OCI-LY7 (cell line): Measurements from ENCODE around the gene RBP3. TPM values are rescaled to one million over a fixed set of nuclear protein-coding genes. Genes with fewer than 3 reads are reported as not detected.
A peak's percentile ranks its signal among the peaks of the same experiment; 100 is the strongest.

Experiments
- BruUV-seq: library from RNA; stranded (reverse); fragments of 400-500 nt; replicated peaks from 2 replicates; lab custom pipeline; 2021; lab: Mats Ljungman, UMichigan
- CTCF ChIA-PET: fragments of 300-600 bp; sonication (Branson Sonifier 250); formaldehyde crosslinking; loops from one replicate; lab custom pipeline; 2022; ENCODE audit warnings: antibody characterized with exemption; ENCODE audit not compliant: unreplicated experiment; lab: Charles Lee
- POLR2A ChIA-PET: fragments of 300-600 bp; sonication (Branson Sonifier 250); formaldehyde crosslinking; loops from one replicate; lab custom pipeline; 2022; ENCODE audit warnings: antibody characterized with exemption; lab: Charles Lee
- DNase-seq: peaks from one replicate; pipeline ENCODE4 v3.0.0-alpha.2; 2015; ENCODE audit warnings: low spot score
- H2AFZ ChIP-seq: fragments of 200-600 bp; sonication (generic), shearing (Covaris generic); 2 replicates; pipeline ENCODE4 v1.6.1; 2014; ENCODE audit warnings: mild to moderate bottlenecking, antibody characterized with exemption, low read length, moderate library complexity
- H3K27ac ChIP-seq: fragments of 200-600 bp; sonication (generic); 2 replicates; pipeline ENCODE4 v1.5.1; 2014; ENCODE audit warnings: mixed run types, low read depth, mild to moderate bottlenecking, moderate library complexity, low read length, inconsistent platforms; ENCODE audit not compliant: poor library complexity, severe bottlenecking
- H3K36me3 ChIP-seq: fragments of 200-600 bp; sonication (generic); 2 replicates; pipeline ENCODE4 v1.6.1; 2014; ENCODE audit warnings: mild to moderate bottlenecking, antibody characterized with exemption, low read length, moderate library complexity, mixed read lengths; ENCODE audit not compliant: insufficient read depth
- H3K4me1 ChIP-seq: fragments of 200-600 bp; sonication (generic); 2 replicates; pipeline ENCODE4 v1.5.1; 2014; ENCODE audit warnings: mild to moderate bottlenecking, low read length; ENCODE audit not compliant: insufficient read depth, poor library complexity, severe bottlenecking
- H3K4me2 ChIP-seq: fragments of 200-600 bp; sonication (generic); 2 replicates; pipeline ENCODE4 v1.6.1; 2014; ENCODE audit warnings: mild to moderate bottlenecking, low read length
- H3K4me3 ChIP-seq: fragments of 200-600 bp; sonication (generic); 2 replicates; pipeline ENCODE4 v1.5.1; 2014; ENCODE audit warnings: mild to moderate bottlenecking, low read depth, low read length; ENCODE audit not compliant: poor library complexity, severe bottlenecking
- H3K79me2 ChIP-seq: fragments of 200-600 bp; sonication (generic); 2 replicates; pipeline ENCODE4 v1.6.1; 2016; ENCODE audit warnings: low read depth, mild to moderate bottlenecking, low read length, moderate library complexity, mixed read lengths; ENCODE audit not compliant: insufficient read depth
- H3K9me2 ChIP-seq: fragments of 200-600 bp; sonication (generic); 2 replicates; pipeline ENCODE4 v1.6.1; 2016; ENCODE audit warnings: mild to moderate bottlenecking, low read length, mixed read lengths; ENCODE audit not compliant: insufficient read depth
- H3K9me3 ChIP-seq: fragments of 200-600 bp; sonication (generic); 2 replicates; pipeline ENCODE4 v1.6.1; 2014; ENCODE audit warnings: mild to moderate bottlenecking, mixed run types, low read length, mixed read lengths
- H4K20me1 ChIP-seq: fragments of 200-600 bp; sonication (generic); 2 replicates; pipeline ENCODE4 v1.6.1; 2014; ENCODE audit warnings: mild to moderate bottlenecking, antibody characterized with exemption, low read length, moderate library complexity, mixed read lengths; ENCODE audit not compliant: insufficient read depth
- CTCF ChIP-seq: fragments of 200-600 bp; sonication (generic); conservative IDR thresholded peaks from 2 replicates; pipeline ENCODE4 v1.5.1; 2014; ENCODE audit warnings: mild to moderate bottlenecking, antibody characterized with exemption, low read length, moderate library complexity, mixed read lengths
- EZH2phosphoT487 ChIP-seq: fragments of 200-600 bp; sonication (generic); IDR thresholded peaks from 2 replicates; pipeline ENCODE4 v1.6.1; 2018; ENCODE audit warnings: low read depth, borderline replicate concordance, mild to moderate bottlenecking, mixed run types, antibody characterized with exemption, low read length, moderate library complexity, mixed read lengths
- intact Hi-C: fragments of 100-400 bp; cut with micrococcal nuclease; formaldehyde crosslinking; loops from one replicate; pipeline ENCODE4 v1.10.0; 2022; ENCODE audit not compliant: unreplicated experiment
- total RNA-seq, 2 experiments: library from RNA; depleted of rRNA in 1 of 2; stranded (reverse); fragments of >200 nt in 1 of 2; shearing (Covaris generic) in 1 of 2; gene quantifications; 2 replicates each; pipeline ENCODE4 v1.2.3, GENCODE V29; 2014 to 2022

RBP3 gene
- total RNA-seq, 2 experiments from 2014 or later, result not detected

- Histone ChIP-seq H4K20me1 (no peaks in the 10 kb centered on the region), H3K27ac (no peak overlapping the region), H3K4me3 (no peak overlapping the region), H2AFZ (no peak overlapping the region), H3K4me1 (no peaks in the 10 kb centered on the region), H3K9me2 (no peaks in the 10 kb centered on the region), H3K9me3 (no peaks in the 10 kb centered on the region), H3K36me3 (no peaks in the 10 kb centered on the region), H3K4me2 (no peak overlapping the region), H3K79me2 (no peaks in the 10 kb centered on the region)
- TF ChIP-seq EZH2phosphoT487 (no peak), CTCF (no peak)
- ChIA-PET POLR2A (no interaction called here), CTCF (interaction anchor here (0.5 to 0.6 kb wide), 2 partner anchors 218 to 270 kb away, joined by 3 to 4 read pairs; no protein-coding TSS in a partner anchor)
- no TSS peak for BruUV-seq
- no peak for DNase-seq
- intact Hi-C loops, result loop anchor here (10.0 kb wide), 1 partner anchor 65 kb away; no protein-coding TSS in a partner anchor
These were observed 38.1 kb upstream of the RBP3 start for GRCh38 chr10:47310090-47310505.

GRCh38 chr10:47311193-47311931, 36.8 kb upstream of the RBP3 start:
- Histone ChIP-seq H3K27ac (no peak overlapping the region), H3K9me3 (no peaks in the 10 kb centered on the region), H3K4me2 (no peak overlapping the region), H3K79me2 (no peaks in the 10 kb centered on the region), H2AFZ (peak overlapping the region; percentile 48; the same call in 1 of the 2 replicates), H3K36me3 (no peaks in the 10 kb centered on the region), H4K20me1 (no peaks in the 10 kb centered on the region), H3K9me2 (no peaks in the 10 kb centered on the region), H3K4me3 (no peak overlapping the region), H3K4me1 (no peaks in the 10 kb centered on the region)
- no TSS peak for BruUV-seq
- POLR2A ChIA-PET, result no interaction called here
- CTCF ChIA-PET, result interaction anchor here (0.6 to 1.9 kb wide), 3 partner anchors 114 to 286 kb away, joined by 3 to 10 read pairs (median 10); no protein-coding TSS in a partner anchor
- intact Hi-C loops, result loop anchor here (10.0 kb wide), 1 partner anchor 63 kb away; no protein-coding TSS in a partner anchor
- DNase-seq, result no peak
- TF ChIP-seq EZH2phosphoT487 (no peak), CTCF (no peak)
